K562 (cell line): ENCODE data around the gene CDC14B. TPM values are rescaled to one million over a fixed set of nuclear protein-coding genes. Genes with fewer than 3 reads are reported as not detected.

Experiments
- ARID2 ChIP-seq: fragments of 450-650 bp; IDR thresholded peaks from 2 replicates; pipeline ENCODE4 v1.6.1; 2017; ENCODE audit warnings: antibody characterized with exemption, mild to moderate bottlenecking
- ARNT ChIP-seq, 2 experiments: fragments of 450-650 bp; IDR thresholded peaks; 2 replicates each; pipeline ENCODE4 v1.6.1; 2016; ENCODE audit warnings: mild to moderate bottlenecking in 1 of 2
- CBX2 ChIP-seq: fragments of 200-600 bp; sonication (generic); IDR thresholded peaks from one replicate; pipeline ENCODE4 v1.6.1; 2012; ENCODE audit warnings: mild to moderate bottlenecking, low read length, inconsistent platforms; ENCODE audit not compliant: insufficient read depth, poor library complexity, severe bottlenecking
- DPF2 ChIP-seq: fragments of 450-650 bp; IDR thresholded peaks from 2 replicates; pipeline ENCODE4 v1.6.1; 2016
- HNRNPLL ChIP-seq: fragments of 200-400 bp; formaldehyde crosslinking; IDR thresholded peaks from 2 replicates; pipeline ENCODE4 v1.6.1; 2017; ENCODE audit warnings: low read length, low read depth, mild to moderate bottlenecking; ENCODE audit not compliant: poor library complexity, severe bottlenecking
- MAFF ChIP-seq: IDR thresholded peaks from 2 replicates; pipeline ENCODE4 v1.6.1; 2012; ENCODE audit warnings: low read length, improper control_type of control experiment
- MAFK ChIP-seq: IDR thresholded peaks from 2 replicates; pipeline ENCODE4 v1.6.1; 2011; ENCODE audit warnings: low read length, improper control_type of control experiment
- MEF2A ChIP-seq: IDR thresholded peaks from 2 replicates; pipeline ENCODE4 v1.6.1; 2011; ENCODE audit warnings: low read depth, mild to moderate bottlenecking, low read length, moderate library complexity; ENCODE audit not compliant: control insufficient read depth
- NCOA6 ChIP-seq: fragments of 450-650 bp; IDR thresholded peaks from 2 replicates; pipeline ENCODE4 v1.6.1; 2017; ENCODE audit warnings: mild to moderate bottlenecking
- POLR2H ChIP-seq: IDR thresholded peaks from 2 replicates; pipeline ENCODE4 v1.6.1; 2016; ENCODE audit warnings: missing genetic modification characterization, low read depth, mild to moderate bottlenecking, control low read depth, missing compliant biosample characterization, moderate library complexity
- TARDBP ChIP-seq: fragments of 450-650 bp; IDR thresholded peaks from 2 replicates; pipeline ENCODE4 v1.6.1; 2016
- polyA plus RNA-seq, 8 experiments: library from polyadenylated mRNA; depleted of rRNA in 4 of 8; stranded (reverse) in 5 of 8; unstranded in 3 of 8; fragments of >200 nt; fragmentation: Nextera tagmentation in 2 of 8; fragmentation: Illumina TruSeq in 1 of 8; extraction: Ambion mirVana in 2 of 8; extraction: Trizol in 1 of 8; gene quantifications; 2 replicates each; pipeline versions ENCODE4 v1.2.1 to v1.2.3, GENCODE V29; 2011 to 2014; ENCODE audit warnings: inconsistent platforms in 1 of 8, missing spikeins in 1 of 8
- total RNA-seq, 7 experiments: library from RNA; depleted of rRNA in 6 of 7; stranded (reverse); fragments of >200 nt in 6 of 7; fragmentation: Illumina TruSeq in 2 of 7; extraction: Trizol in 2 of 7; gene quantifications; 2 replicates each; pipeline versions ENCODE4 v1.2.1 to v1.2.3, GENCODE V29; 2011 to 2021; ENCODE audit warnings: low replicate concordance in 1 of 7
- TF ChIP-seq, protein P1 (sequence below): fragments of 250-450 bp; sonication (Bioruptor Pico); IDR thresholded peaks from 2 replicates; pipeline ENCODE4 v1.5.0; 2020; ENCODE audit warnings: mild to moderate bottlenecking

The CDC14B gene
- total and polyA plus RNA-seq, 9 of the 15 experiments (the other 6 are each of a cell fraction or from before 2014, with no cell fraction given): 1.4 to 6.0 (median 3.8) TPM

DNA sequence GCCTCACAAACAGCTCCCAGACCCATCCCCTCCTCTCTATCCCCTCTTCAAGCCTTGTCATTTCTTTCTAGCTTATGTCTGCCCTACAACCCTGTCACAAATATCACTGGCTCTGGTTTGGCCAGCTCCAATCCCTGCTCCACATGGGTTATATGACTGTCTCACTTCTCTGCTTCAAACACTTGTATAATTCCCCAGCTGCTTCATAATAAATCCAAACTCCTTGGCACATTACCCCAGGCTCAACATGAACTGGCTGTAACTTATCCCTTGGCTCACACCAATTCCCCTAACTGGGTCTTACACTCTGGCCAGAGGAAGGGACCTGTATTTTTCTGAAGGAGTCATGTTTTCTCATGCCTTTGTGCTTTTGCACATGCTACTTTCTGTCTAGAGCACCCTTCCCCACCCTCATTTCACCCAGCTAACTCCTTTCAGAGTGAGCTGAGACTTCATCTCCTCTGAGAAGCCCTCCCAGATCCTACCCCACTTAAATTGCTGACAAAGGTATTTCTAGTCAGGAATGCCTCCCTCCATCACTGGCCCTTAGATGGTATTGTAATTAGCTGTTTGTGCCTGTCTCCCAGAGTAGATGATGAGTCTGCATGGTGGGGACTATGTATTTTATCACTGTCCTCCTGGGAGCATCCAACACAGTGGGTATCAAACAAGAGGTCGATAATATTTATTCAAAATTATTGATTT, 30.1 kb upstream of the CDC14B start (continued):
- TF ChIP-seq, protein P1, sequence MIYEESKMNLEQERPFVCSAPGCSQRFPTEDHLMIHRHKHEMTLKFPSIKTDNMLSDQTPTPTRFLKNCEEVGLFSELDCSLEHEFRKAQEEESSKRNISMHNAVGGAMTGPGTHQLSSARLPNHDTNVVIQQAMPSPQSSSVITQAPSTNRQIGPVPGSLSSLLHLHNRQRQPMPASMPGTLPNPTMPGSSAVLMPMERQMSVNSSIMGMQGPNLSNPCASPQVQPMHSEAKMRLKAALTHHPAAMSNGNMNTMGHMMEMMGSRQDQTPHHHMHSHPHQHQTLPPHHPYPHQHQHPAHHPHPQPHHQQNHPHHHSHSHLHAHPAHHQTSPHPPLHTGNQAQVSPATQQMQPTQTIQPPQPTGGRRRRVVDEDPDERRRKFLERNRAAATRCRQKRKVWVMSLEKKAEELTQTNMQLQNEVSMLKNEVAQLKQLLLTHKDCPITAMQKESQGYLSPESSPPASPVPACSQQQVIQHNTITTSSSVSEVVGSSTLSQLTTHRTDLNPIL: no peak
- TF ChIP-seq ARID2 (no peak), TARDBP (no peak), MEF2A (no peak), MAFK (peak; percentile 69), DPF2 (no peak), NCOA6 (no peak), CBX2 (no peak), MAFF (peak; percentile 75), POLR2H (tag) (no peak), HNRNPLL (no peak), ARNT (IDR thresholded peaks at IDR 0.05) (no peak)
